T-helper 22 cell (primary cell): ENCODE data around the gene GULP1.

Source experiments
- DNase-seq: peaks from one replicate; pipeline ENCODE4 v3.0.0-alpha.2; 2020; ENCODE audit warnings: low read depth

GULP1 gene

GRCh38 chr2:188322569-188323551, 31.2 kb downstream of the GULP1 start:
- no peak for DNase-seq

GRCh38 chr2:188324067-188324466, 32.4 kb downstream of the GULP1 start:
- no peak for DNase-seq

GRCh38 chr2:188326290-188326668, 34.6 kb downstream of the GULP1 start:
- no peak for DNase-seq

GRCh38 chr2:188326669-188327301, 35.1 kb downstream of the GULP1 start:
- DNase-seq, result no peak

GRCh38 chr2:188327518-188328213, 36.0 kb downstream of the GULP1 start:
- DNase-seq, result no peak

GRCh38 chr2:188328419-188328818, 36.7 kb downstream of the GULP1 start:
- no peak for DNase-seq

- DNase-seq, result no peak
These were observed 38.8 kb downstream of the GULP1 start for GRCh38 chr2:188330316-188331053.

- DNase-seq, result no peak
These were observed 40.9 kb downstream of the GULP1 start for GRCh38 chr2:188332619-188333018.

- DNase-seq, result no peak
These were observed 42.3 kb downstream of the GULP1 start for GRCh38 chr2:188333751-188334524.

- no peak for DNase-seq
These were observed 46.8 kb downstream of the GULP1 start for GRCh38 chr2:188338463-188338862.

- no peak for DNase-seq
These were observed 48.6 kb downstream of the GULP1 start for GRCh38 chr2:188340257-188340656.

- no peak for DNase-seq
These were observed 53.3 kb downstream of the GULP1 start for GRCh38 chr2:188345020-188345419.

GRCh38 chr2:188345426-188345825, 53.8 kb downstream of the GULP1 start:
- no peak for DNase-seq

- no peak for DNase-seq
These were observed 54.3 kb downstream of the GULP1 start for GRCh38 chr2:188345831-188346458.

GRCh38 chr2:188349019-188349418, 57.3 kb downstream of the GULP1 start:
- no peak for DNase-seq

- DNase-seq, result no peak
These were observed 61.6 kb downstream of the GULP1 start for GRCh38 chr2:188353282-188353681.

- DNase-seq, result no peak
These were observed 69.0 kb downstream of the GULP1 start for GRCh38 chr2:188360485-188361263.

- no peak for DNase-seq
These were observed 72.5 kb downstream of the GULP1 start for GRCh38 chr2:188364033-188364630.

GRCh38 chr2:188365058-188365641, 73.5 kb downstream of the GULP1 start:
- no peak for DNase-seq
